ENCODE data around the gene FOXP2.

The FOXP2 gene

DNA sequence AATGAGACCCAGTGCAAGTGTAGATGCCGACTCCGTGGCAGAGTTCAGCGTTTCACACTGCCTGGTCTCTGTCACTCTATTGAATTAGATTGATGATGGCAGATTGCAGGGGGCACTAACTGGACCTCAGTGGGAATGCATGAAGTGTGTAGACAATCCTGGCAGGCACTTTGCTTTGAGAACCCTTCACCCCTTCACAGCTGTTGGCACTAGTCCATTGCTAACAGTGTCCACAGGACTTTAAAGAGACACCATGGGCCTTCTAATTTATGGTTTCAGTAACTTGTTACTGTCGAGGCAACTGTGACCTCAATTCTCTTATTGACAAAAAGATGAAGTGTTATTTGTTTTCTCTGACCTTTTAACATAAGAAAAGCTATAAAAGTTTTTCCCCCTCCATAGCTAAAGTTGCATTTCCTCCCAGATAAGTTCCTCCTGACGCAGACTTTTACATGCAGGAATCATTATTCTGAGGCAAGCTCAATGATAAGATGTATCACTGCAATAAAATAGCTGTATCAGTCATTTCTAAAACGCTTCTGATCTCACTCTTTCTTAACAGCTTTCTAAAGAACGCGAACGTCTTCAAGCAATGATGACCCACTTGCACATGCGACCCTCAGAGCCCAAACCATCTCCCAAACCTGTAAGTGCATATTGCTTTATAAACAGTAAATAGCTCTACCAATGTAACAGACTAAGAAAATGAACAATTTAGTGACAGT lies 238.9 kb downstream of the FOXP2 start:
- Histone ChIP-seq H3K4me3 (ENCODE audit: low read depth, low read length) (no peak overlapping the region), H3K4me1 (ENCODE audit: control insufficient read depth, insufficient read depth, low read length) (peaks cover 24% of the 10 kb centered on the region), H3K36me3 (ENCODE audit: control insufficient read depth in 2 of 2, insufficient read depth in 1 of 2, low read length in 2 of 2) (no peaks in the 10 kb centered on the region), H3K9me3 (ENCODE audit: control insufficient read depth, insufficient read depth, low read depth, low read length) (no peaks in the 10 kb centered on the region), H3K27ac (ENCODE audit: extremely low read depth, low read depth, low read length) (peak overlapping the region; percentile 61)
- ChIA-PET POLR2A (interaction anchor here (1.5 kb wide), 2 partner anchors 236 to 238 kb away, joined by 4 read pairs; no protein-coding TSS in a partner anchor), CTCF (interaction anchor here (0.6 to 1.2 kb wide), 3 partner anchors 10 to 1237 kb away, joined by 3 to 5 read pairs (median 3); no protein-coding TSS in a partner anchor)
- TF ChIP-seq, protein P1, sequence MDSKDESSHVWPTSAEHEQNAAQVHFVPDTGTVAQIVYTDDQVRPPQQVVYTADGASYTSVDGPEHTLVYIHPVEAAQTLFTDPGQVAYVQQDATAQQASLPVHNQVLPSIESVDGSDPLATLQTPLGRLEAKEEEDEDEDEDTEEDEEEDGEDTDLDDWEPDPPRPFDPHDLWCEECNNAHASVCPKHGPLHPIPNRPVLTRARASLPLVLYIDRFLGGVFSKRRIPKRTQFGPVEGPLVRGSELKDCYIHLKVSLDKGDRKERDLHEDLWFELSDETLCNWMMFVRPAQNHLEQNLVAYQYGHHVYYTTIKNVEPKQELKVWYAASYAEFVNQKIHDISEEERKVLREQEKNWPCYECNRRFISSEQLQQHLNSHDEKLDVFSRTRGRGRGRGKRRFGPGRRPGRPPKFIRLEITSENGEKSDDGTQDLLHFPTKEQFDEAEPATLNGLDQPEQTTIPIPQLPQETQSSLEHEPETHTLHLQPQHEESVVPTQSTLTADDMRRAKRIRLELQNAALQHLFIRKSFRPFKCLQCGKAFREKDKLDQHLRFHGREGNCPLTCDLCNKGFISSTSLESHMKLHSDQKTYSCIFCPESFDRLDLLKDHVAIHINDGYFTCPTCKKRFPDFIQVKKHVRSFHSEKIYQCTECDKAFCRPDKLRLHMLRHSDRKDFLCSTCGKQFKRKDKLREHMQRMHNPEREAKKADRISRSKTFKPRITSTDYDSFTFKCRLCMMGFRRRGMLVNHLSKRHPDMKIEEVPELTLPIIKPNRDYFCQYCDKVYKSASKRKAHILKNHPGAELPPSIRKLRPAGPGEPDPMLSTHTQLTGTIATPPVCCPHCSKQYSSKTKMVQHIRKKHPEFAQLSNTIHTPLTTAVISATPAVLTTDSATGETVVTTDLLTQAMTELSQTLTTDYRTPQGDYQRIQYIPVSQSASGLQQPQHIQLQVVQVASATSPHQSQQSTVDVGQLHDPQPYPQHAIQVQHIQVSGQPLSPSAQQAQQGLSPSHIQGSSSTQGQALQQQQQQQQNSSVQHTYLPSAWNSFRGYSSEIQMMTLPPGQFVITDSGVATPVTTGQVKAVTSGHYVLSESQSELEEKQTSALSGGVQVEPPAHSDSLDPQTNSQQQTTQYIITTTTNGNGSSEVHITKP (tag by site-specific recombination; IDR thresholded peaks at IDR 0.05) = peak; percentile 86
- TF ChIP-seq, protein P2, sequence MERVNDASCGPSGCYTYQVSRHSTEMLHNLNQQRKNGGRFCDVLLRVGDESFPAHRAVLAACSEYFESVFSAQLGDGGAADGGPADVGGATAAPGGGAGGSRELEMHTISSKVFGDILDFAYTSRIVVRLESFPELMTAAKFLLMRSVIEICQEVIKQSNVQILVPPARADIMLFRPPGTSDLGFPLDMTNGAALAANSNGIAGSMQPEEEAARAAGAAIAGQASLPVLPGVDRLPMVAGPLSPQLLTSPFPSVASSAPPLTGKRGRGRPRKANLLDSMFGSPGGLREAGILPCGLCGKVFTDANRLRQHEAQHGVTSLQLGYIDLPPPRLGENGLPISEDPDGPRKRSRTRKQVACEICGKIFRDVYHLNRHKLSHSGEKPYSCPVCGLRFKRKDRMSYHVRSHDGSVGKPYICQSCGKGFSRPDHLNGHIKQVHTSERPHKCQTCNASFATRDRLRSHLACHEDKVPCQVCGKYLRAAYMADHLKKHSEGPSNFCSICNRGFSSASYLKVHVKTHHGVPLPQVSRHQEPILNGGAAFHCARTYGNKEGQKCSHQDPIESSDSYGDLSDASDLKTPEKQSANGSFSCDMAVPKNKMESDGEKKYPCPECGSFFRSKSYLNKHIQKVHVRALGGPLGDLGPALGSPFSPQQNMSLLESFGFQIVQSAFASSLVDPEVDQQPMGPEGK (tag by site-specific recombination; IDR thresholded peaks at IDR 0.05) = peak; percentile 79
- peak; percentile 97 for TF ChIP-seq OSR2 (tag by site-specific recombination; IDR thresholded peaks at IDR 0.05)
- peak; percentile 72 for TF ChIP-seq ZNF624 (tag by site-specific recombination; IDR thresholded peaks at IDR 0.05)
- TF ChIP-seq, protein P3, sequence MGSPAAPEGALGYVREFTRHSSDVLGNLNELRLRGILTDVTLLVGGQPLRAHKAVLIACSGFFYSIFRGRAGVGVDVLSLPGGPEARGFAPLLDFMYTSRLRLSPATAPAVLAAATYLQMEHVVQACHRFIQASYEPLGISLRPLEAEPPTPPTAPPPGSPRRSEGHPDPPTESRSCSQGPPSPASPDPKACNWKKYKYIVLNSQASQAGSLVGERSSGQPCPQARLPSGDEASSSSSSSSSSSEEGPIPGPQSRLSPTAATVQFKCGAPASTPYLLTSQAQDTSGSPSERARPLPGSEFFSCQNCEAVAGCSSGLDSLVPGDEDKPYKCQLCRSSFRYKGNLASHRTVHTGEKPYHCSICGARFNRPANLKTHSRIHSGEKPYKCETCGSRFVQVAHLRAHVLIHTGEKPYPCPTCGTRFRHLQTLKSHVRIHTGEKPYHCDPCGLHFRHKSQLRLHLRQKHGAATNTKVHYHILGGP (tag by site-specific recombination; IDR thresholded peaks at IDR 0.05) = peak; percentile 90
- peak; percentile 70; the same call in 1 of the 2 replicates for TF ChIP-seq OVOL3 (tag by site-specific recombination; IDR thresholded peaks at IDR 0.05)
- no peak for TF ChIP-seq ZNF341 (tag by site-specific recombination; IDR thresholded peaks at IDR 0.05; ENCODE audit: low read depth)
- peak; percentile 81; the same call in 1 of the 2 replicates for TF ChIP-seq ZFP37 (tag by site-specific recombination; IDR thresholded peaks at IDR 0.05)
- peak; percentile 95 for TF ChIP-seq ZSCAN30 (tag by site-specific recombination; IDR thresholded peaks at IDR 0.05)
- TF ChIP-seq, protein P4, sequence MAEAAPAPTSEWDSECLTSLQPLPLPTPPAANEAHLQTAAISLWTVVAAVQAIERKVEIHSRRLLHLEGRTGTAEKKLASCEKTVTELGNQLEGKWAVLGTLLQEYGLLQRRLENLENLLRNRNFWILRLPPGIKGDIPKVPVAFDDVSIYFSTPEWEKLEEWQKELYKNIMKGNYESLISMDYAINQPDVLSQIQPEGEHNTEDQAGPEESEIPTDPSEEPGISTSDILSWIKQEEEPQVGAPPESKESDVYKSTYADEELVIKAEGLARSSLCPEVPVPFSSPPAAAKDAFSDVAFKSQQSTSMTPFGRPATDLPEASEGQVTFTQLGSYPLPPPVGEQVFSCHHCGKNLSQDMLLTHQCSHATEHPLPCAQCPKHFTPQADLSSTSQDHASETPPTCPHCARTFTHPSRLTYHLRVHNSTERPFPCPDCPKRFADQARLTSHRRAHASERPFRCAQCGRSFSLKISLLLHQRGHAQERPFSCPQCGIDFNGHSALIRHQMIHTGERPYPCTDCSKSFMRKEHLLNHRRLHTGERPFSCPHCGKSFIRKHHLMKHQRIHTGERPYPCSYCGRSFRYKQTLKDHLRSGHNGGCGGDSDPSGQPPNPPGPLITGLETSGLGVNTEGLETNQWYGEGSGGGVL (tag by site-specific recombination; IDR thresholded peaks at IDR 0.05) = peak; percentile 94
- TF ChIP-seq ZNF324 (tag by site-specific recombination; IDR thresholded peaks at IDR 0.05) = 0 out of 2 replicates have a peak, but pooled peaks have one; percentile 51
- peak; percentile 99 for TF ChIP-seq FEZF1 (tag by site-specific recombination; IDR thresholded peaks at IDR 0.05)
- TF ChIP-seq GLI2 (tag by site-specific recombination; IDR thresholded peaks at IDR 0.05; ENCODE audit: borderline replicate concordance, low read depth) = peak; percentile 97; the same call in 1 of the 2 replicates
- TF ChIP-seq ZNF366 (tag by site-specific recombination; conservative IDR thresholded peaks at IDR 0.05) = peak; percentile 28; the same call in 1 of the 2 replicates
- TF ChIP-seq ZFP3 (tag by site-specific recombination; IDR thresholded peaks at IDR 0.05; ENCODE audit: low read depth) = peak; percentile 42; the same call in 1 of the 2 replicates
- TF ChIP-seq ZNF10 (tag by site-specific recombination; IDR thresholded peaks at IDR 0.05) = peak; percentile 57
- TF ChIP-seq, protein P5, sequence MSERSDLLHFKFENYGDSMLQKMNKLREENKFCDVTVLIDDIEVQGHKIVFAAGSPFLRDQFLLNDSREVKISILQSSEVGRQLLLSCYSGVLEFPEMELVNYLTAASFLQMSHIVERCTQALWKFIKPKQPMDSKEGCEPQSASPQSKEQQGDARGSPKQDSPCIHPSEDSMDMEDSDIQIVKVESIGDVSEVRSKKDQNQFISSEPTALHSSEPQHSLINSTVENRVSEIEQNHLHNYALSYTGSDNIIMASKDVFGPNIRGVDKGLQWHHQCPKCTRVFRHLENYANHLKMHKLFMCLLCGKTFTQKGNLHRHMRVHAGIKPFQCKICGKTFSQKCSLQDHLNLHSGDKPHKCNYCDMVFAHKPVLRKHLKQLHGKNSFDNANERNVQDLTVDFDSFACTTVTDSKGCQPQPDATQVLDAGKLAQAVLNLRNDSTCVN (tag by site-specific recombination; optimal IDR thresholded peaks at IDR 0.05) = no peak
- TF ChIP-seq GLIS1 (tag by site-specific recombination; IDR thresholded peaks at IDR 0.05) = peak; percentile 80
- TF ChIP-seq ZNF664 (tag by site-specific recombination; IDR thresholded peaks at IDR 0.05) = peak; percentile 54; the same call in 1 of the 2 replicates
- peak; percentile 57; the same call in 1 of the 2 replicates for TF ChIP-seq ZNF19 (tag by site-specific recombination; IDR thresholded peaks at IDR 0.05; ENCODE audit: low read depth)
- TF ChIP-seq, protein P6, sequence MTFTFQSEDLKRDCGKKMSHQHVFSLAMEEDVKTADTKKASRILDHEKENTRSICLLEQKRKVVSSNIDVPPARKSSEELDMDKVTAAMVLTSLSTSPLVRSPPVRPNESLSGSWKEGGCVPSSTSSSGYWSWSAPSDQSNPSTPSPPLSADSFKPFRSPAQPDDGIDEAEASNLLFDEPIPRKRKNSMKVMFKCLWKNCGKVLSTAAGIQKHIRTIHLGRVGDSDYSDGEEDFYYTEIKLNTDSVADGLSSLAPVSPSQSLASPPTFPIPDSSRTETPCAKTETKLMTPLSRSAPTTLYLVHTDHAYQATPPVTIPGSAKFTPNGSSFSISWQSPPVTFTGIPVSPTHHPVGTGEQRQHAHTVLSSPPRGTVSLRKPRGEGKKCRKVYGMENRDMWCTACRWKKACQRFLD (tag by site-specific recombination; IDR thresholded peaks at IDR 0.05) = no peak
- TF ChIP-seq ZNF561 (tag by site-specific recombination; IDR thresholded peaks at IDR 0.05; ENCODE audit: borderline replicate concordance) = peak; percentile 84
- peak; percentile 68; the same call in 1 of the 2 replicates for TF ChIP-seq ZNF394 (tag by site-specific recombination; IDR thresholded peaks at IDR 0.05; ENCODE audit: borderline replicate concordance)
- TF ChIP-seq EGR2 (tag by site-specific recombination; IDR thresholded peaks at IDR 0.05; ENCODE audit: low read depth) = no peak
- peak; percentile 45; the same call in 1 of the 2 replicates for TF ChIP-seq ZNF660 (tag by site-specific recombination; IDR thresholded peaks at IDR 0.05)

Data from HEK293 (cell line).